ENCODE data around the gene U2AF2.

Gene U2AF2

DNA sequence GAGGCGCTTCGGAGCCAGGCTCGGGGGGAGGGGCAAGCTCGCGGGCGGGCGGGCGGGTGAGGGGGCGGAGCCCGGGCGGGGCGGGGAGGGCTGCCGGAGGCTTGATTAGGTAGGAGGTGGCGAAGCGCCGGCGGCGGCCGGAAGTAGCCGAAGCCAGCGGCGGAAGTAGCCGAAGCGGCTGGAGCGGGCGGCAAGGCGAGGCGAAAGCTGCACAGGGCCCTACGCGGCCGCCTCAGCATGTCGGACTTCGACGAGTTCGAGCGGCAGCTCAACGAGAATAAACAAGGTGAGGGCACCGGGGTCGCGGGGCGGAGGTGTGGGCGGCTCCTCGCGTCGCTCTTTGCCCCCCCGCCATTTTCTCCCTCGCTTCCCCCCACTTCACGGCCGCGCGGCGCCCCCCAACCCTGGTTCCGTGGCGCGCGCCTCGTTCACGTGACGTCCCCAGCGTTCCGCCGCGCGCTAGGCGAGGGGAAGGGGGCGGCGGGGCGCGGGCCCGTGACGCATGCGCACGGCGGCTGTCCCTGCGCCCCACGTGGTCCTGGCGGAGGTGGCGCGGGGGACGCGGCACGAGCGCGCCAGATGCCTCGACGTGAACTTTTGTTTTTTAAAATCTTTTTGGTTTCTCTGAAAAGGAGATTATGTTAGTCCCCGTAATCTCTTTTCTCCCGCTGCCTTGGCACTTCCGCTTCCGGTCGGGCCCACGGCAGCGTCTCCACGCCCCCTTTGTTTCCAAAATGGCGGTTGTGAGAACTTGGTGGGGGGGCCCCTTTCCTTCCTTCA lies at the start of gene U2AF2:
Gene U2AF2, plus strand, starts transcription at position 168 of the 780 bp plus-strand sequence. Its CDS starts 70 bp downstream, at position 238.
- in situ Hi-C loops (cut with HindIII; ENCODE audit: low pct_ligation_motif_present, low pct_unique_long_range_greater_than_20kb, low sequenced_read_pairs) = no loop called here
- DNase-seq = peak; percentile 75

DNA sequence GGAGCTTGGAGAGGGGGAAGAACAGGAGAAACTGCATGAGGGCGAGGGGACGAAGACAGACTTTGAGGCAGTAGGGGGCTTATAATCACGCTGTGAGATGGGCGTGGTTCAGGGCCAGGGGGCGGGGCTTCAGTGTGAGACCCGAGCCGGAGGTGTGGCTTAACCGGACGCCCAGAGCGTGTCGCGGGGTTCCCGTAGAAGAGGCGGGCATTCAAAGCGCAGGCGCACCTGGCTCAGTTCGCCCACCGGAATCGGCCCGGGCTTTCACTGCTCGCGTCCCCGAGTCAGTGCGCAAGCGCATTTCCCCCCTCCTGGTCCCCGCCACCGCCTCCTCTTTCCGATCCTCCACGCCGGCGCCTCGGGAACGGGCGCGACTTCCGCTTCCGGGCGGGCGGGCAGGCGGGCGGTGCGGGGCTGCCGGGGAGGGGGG lies 49.6 kb upstream of the U2AF2 start:
- in situ Hi-C loops (cut with HindIII; ENCODE audit: low pct_ligation_motif_present, low pct_unique_long_range_greater_than_20kb, low sequenced_read_pairs) = no loop called here
- DNase-seq = peak; percentile 96

DNA sequence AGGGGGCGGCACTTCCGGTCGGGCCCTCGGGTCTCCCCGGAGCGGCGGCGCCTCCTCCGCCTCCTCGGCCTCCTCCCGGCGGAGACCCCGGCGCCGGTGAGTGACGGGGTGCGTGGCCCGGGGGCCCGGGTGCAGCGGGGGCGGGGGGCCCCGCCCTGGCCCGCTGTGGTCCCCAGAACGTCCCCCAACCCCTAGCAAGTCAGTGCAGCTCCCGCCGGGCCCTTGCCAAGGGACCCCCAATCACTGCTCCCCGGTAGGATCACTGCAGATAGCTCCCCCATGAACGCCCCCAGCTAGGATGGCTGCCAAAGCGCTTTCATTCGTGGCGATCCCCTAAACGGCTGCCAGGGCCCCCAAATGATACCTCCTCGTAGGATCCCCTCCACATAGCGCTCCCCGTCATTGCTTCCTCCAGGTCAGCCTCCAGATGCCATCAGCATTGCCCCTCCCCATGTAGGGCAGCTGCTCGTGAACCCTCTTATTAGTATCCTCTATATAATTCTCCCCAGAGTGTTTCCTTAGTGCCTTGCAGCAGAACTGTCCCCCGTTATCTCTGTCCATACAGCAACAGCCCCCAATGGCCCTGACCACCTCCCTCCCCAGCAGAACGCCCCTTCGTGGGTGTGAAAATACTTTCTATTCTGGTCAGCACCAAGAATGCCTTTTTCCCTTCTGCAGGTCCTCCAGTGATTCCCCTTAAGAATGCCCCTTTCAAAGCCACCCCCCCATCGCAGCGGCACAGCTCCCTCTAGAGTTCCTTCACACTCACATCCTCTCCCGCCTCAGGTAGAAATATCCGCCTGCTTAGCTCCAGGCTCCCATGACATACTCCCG lies 49.0 kb upstream of the U2AF2 start, which contains the start of gene ZNF865:
Gene ZNF865, plus strand, starts transcription at position 11 of the 834 bp plus-strand sequence. CDS start 7,972 bp downstream, outside the sequence.
- in situ Hi-C loops (cut with HindIII; ENCODE audit: low pct_ligation_motif_present, low pct_unique_long_range_greater_than_20kb, low sequenced_read_pairs) = no loop called here
- DNase-seq = peak; percentile 82

DNA sequence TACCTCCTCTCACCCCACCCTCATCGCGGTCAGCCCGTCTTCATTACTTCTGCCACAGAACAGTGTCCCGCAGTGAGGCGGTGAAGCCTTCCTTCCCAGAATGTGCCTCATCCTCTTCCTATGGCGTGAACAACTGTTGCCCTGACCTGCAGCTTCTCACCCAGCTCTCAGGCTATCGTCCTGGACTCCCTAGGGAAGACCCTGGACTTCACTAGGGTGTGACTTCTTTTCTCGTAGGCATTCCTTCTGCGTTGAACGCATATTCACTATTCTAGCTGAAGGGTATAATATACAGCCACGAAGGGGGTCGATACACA lies 48.4 kb upstream of the U2AF2 start:
- DNase-seq = no peak
- in situ Hi-C loops (cut with HindIII; ENCODE audit: low pct_ligation_motif_present, low pct_unique_long_range_greater_than_20kb, low sequenced_read_pairs) = no loop called here

- no peak for DNase-seq
- in situ Hi-C loops (cut with HindIII; ENCODE audit: low pct_ligation_motif_present, low pct_unique_long_range_greater_than_20kb, low sequenced_read_pairs) = no loop called here
Observed at GRCh38 chr19:55606817-55607216, 48.0 kb upstream of the U2AF2 start.

DNA sequence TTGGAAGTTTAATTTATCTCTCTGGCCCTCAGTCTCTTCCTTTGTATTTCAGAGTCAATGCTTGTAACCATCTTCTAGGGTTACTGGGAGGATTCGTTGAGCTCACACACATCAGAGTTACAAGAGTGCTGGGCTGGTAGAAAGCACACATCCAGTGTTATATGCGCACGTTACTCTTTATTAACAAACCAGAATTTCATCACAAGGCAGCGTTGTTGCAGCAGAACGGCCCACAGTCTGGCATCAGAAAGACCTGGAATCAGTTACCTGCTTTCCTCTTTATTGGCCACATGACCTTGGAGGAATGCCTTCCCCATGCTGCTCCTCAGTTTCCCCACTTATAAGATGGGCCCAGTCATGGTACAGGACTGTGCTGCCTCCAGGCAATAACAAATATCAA lies 45.5 kb upstream of the U2AF2 start:
- DNase-seq = no peak
- in situ Hi-C loops (cut with HindIII; ENCODE audit: low pct_ligation_motif_present, low pct_unique_long_range_greater_than_20kb, low sequenced_read_pairs) = no loop called here

- no peak for DNase-seq
- in situ Hi-C loops (cut with HindIII; ENCODE audit: low pct_ligation_motif_present, low pct_unique_long_range_greater_than_20kb, low sequenced_read_pairs) = no loop called here
Observed at GRCh38 chr19:55611300-55611982, 43.4 kb upstream of the U2AF2 start.

DNA sequence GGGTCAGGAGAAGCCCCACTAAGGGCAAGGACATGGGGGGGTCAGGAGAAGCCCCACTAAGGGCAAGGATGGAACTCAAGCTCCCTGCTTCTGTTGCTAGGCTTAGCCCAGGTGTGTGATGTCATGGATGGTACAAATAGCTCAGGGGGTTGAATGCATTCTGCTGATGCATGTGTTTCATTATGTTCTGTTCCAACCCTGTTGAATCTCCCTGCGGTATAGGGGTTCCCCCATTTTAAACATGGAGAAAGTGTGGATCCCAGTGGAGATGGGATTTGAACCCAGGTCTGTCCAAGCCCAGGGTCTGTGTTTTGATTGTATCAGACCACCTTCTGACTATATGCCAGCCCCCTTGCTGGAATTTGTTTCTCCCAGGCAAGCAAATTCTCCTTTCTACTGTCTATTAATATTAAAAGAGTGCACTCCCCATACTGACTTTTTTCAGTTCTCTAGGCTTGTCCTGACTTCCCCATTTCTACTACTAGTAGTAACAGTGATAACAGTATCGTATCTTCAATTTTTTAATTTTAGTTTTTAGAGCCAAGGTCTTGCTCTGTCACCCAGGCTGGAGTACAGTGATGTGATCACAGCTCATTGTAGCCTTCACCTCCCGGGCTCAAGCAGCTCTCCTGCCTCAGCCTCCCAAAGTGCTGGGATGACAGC lies 42.7 kb upstream of the U2AF2 start:
- no peak for DNase-seq
- in situ Hi-C loops (cut with HindIII; ENCODE audit: low pct_ligation_motif_present, low pct_unique_long_range_greater_than_20kb, low sequenced_read_pairs) = no loop called here

DNA sequence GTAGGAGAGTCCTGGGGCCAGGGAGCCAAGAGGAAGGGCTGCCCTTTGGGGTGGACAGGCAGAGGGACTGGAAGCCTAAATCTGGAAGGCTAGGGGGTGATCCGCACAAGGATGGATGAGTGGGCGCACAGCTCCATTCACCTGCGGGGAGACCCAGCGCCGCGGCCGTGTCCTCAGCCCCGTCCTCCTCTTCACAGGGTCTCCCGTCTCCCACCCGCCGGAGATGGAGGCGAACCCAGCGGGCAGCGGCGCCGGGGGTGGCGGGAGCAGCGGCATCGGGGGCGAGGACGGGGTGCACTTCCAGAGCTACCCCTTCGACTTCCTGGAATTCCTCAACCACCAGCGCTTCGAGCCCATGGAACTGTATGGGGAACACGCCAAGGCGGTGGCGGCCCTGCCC lies 41.4 kb upstream of the U2AF2 start:
- in situ Hi-C loops (cut with HindIII; ENCODE audit: low pct_ligation_motif_present, low pct_unique_long_range_greater_than_20kb, low sequenced_read_pairs) = no loop called here
- no peak for DNase-seq

DNA sequence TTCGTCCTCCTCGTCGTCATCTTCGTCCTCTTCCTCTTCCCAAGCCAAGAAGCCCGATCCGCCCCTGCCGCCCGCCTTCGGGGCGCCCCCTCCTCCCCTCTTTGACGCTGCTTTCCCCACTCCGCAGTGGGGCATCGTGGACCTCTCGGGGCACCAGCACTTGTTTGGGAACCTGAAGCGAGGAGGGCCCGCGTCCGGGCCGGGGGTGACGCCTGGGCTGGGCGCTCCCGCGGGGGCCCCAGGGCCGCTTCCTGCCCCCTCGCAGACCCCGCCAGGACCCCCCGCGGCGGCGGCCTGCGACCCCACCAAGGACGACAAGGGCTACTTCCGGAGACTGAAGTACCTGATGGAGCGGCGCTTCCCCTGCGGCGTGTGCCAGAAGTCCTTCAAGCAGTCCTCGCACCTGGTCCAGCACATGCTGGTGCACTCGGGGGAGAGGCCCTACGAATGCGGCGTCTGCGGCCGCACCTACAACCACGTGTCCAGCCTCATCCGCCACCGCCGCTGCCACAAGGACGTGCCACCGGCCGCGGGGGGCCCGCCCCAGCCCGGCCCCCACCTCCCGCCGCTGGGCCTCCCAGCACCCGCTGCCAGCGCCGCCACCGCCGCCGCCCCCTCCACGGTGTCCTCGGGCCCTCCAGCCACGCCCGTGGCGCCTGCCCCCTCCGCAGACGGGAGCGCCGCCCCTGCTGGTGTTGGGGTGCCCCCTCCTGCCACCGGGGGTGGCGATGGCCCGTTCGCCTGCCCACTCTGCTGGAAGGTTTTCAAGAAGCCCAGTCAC lies 40.7 kb upstream of the U2AF2 start:
- no peak for DNase-seq
- in situ Hi-C loops (cut with HindIII; ENCODE audit: low pct_ligation_motif_present, low pct_unique_long_range_greater_than_20kb, low sequenced_read_pairs) = no loop called here

DNA sequence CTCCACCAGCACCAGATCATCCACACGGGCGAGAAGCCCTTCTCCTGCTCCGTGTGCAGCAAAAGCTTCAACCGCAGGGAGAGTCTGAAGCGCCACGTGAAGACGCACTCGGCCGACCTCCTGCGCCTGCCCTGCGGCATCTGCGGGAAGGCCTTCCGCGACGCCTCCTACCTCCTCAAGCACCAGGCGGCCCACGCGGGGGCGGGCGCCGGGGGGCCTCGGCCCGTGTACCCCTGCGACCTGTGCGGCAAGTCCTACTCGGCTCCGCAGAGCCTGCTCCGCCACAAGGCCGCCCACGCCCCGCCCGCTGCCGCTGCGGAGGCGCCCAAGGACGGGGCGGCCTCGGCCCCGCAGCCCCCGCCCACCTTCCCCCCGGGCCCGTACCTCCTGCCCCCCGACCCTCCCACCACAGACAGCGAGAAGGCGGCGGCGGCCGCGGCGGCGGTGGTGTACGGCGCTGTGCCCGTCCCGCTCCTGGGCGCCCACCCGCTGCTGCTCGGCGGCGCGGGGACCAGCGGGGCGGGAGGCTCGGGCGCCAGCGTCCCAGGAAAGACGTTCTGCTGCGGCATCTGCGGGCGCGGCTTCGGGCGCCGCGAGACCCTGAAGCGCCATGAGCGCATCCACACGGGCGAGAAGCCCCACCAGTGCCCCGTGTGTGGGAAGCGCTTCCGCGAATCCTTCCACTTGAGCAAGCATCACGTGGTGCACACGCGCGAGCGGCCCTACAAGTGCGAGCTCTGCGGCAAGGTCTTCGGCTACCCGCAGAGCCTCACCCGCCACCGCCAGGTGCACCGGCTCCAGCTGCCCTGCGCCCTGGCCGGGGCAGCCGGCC lies 39.9 kb upstream of the U2AF2 start:
- in situ Hi-C loops (cut with HindIII; ENCODE audit: low pct_ligation_motif_present, low pct_unique_long_range_greater_than_20kb, low sequenced_read_pairs) = no loop called here
- no peak for DNase-seq

- in situ Hi-C loops (cut with HindIII; ENCODE audit: low pct_ligation_motif_present, low pct_unique_long_range_greater_than_20kb, low sequenced_read_pairs) = no loop called here
- DNase-seq = no peak
Observed at GRCh38 chr19:55615543-55616394, 39.1 kb upstream of the U2AF2 start.

DNA sequence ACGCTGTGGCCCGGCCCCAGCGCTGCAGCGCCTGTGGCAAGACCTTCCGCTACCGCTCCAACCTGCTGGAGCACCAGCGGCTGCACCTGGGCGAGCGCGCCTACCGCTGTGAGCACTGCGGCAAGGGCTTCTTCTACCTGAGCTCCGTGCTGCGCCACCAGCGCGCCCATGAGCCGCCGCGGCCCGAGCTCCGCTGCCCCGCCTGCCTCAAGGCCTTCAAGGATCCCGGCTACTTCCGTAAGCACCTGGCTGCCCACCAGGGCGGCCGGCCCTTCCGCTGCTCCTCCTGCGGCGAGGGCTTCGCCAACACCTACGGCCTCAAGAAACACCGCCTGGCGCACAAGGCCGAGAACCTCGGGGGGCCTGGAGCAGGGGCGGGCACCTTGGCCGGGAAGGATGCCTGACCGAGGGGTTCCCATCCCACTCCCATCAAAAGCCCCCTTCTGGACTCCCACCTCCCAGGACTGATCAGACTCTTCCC lies 38.4 kb upstream of the U2AF2 start:
- in situ Hi-C loops (cut with HindIII; ENCODE audit: low pct_ligation_motif_present, low pct_unique_long_range_greater_than_20kb, low sequenced_read_pairs) = no loop called here
- no peak for DNase-seq

DNA sequence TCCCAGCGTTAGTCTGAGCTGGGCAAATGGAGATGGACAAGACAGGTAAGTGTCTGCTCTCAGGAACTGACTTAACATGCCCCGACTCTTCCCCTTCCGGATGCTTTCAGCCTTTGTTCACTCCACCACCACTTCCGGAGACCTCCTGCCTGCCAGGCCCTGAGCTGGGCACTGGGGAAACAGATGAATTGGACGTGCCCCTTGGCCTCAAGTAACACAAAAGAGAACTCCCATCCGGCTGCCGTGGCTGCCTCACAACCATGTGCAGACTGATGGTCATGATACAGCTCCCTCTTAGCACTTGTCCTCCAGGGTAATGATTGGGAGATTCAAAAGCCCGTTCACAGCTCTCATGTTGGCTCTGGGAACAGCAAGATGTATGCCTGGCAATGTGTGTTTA lies 37.4 kb upstream of the U2AF2 start:
- in situ Hi-C loops (cut with HindIII; ENCODE audit: low pct_ligation_motif_present, low pct_unique_long_range_greater_than_20kb, low sequenced_read_pairs) = no loop called here
- no peak for DNase-seq

- in situ Hi-C loops (cut with HindIII; ENCODE audit: low pct_ligation_motif_present, low pct_unique_long_range_greater_than_20kb, low sequenced_read_pairs) = no loop called here
- DNase-seq = no peak
Observed at GRCh38 chr19:55618426-55618825, 36.4 kb upstream of the U2AF2 start.

- in situ Hi-C loops (cut with HindIII; ENCODE audit: low pct_ligation_motif_present, low pct_unique_long_range_greater_than_20kb, low sequenced_read_pairs) = no loop called here
- no peak for DNase-seq
Observed at GRCh38 chr19:55619286-55619685, 35.5 kb upstream of the U2AF2 start.

All from ACHN (cell line).